ENCODE measurements around the gene REXO1.
"Not testable (repeated sequence)": the region's sequence is repeated elsewhere in the genome, so short reads cannot be mapped to it uniquely, and the experiment has no call there.

DNA sequence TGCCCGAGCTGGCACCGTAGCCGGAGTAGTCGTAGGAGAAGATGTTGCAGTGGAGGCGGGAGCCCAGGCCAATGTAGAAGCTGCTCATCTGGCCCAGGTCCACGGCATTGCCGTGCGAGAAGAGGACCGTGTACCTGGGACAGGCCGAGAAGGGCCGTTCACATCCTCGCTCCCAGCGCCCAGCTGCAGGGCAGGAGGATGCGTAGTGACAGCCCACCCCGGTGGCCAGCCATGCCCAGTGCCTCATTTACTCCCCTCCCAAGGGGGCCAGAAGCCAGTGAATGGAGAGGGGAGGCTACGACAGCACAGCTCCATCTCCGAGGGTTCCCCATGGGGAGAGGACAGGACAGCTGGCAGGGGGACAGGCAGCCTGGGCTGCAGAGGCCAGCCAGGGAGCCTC lies 31.7 kb upstream of the REXO1 start:
- TF ChIP-seq, protein P1, sequence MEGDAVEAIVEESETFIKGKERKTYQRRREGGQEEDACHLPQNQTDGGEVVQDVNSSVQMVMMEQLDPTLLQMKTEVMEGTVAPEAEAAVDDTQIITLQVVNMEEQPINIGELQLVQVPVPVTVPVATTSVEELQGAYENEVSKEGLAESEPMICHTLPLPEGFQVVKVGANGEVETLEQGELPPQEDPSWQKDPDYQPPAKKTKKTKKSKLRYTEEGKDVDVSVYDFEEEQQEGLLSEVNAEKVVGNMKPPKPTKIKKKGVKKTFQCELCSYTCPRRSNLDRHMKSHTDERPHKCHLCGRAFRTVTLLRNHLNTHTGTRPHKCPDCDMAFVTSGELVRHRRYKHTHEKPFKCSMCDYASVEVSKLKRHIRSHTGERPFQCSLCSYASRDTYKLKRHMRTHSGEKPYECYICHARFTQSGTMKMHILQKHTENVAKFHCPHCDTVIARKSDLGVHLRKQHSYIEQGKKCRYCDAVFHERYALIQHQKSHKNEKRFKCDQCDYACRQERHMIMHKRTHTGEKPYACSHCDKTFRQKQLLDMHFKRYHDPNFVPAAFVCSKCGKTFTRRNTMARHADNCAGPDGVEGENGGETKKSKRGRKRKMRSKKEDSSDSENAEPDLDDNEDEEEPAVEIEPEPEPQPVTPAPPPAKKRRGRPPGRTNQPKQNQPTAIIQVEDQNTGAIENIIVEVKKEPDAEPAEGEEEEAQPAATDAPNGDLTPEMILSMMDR (IDR thresholded peaks at IDR 0.05): not testable (repeated sequence)
- not testable (repeated sequence) for TF ChIP-seq POLR2A, POLR2AphosphoS5 (IDR thresholded peaks at IDR 0.05)

Data from transverse colon (tissue), 4 donors.